ENCODE measurements around the gene NXF1. TPM values are rescaled to one million over a fixed set of nuclear protein-coding genes. Genes with fewer than 3 reads are reported as not detected.
"Not testable (repeated sequence)": the region's sequence is repeated elsewhere in the genome, so short reads cannot be mapped to it uniquely, and the experiment has no call there.

The NXF1 gene
- total RNA-seq, 4 donors from 2014 or later: 45.2 to 120 (median 102) TPM

GRCh38 chr11:62843466-62843865, 38.2 kb upstream of the NXF1 start:
- Histone ChIP-seq H3K4me1 (peaks cover 0 to 11% (median 2%) of the 10 kb centered on the region in 4 donors), H3K9me3 (no peaks in the 10 kb centered on the region), H3K27me3 (no peaks in the 10 kb centered on the region), H3K4me3 (no peak overlapping the region), H3K36me3 (no peaks in the 10 kb centered on the region), H3K27ac (no peak overlapping the region)
- TF ChIP-seq CTCF (IDR thresholded peaks at IDR 0.05): no peak
- TF ChIP-seq POLR2A (IDR thresholded peaks at IDR 0.05): no peak
- no peak for DNase-seq

- H3K9me3 ChIP-seq, H3K36me3 ChIP-seq, DNase-seq, H3K27me3 ChIP-seq, H3K4me3 ChIP-seq: not testable (repeated sequence)
- peaks cover 0 to 16% (median 6%) of the 10 kb centered on the region in 4 donors for H3K4me1 ChIP-seq
- peak overlapping the region; percentile 97 to 99 (median 98) for H3K27ac ChIP-seq
Observed at GRCh38 chr11:62842891-62843290, 37.7 kb upstream of the NXF1 start.

GRCh38 chr11:62842171-62842741, 37.0 kb upstream of the NXF1 start:
- peak in 2 of 3 donors; percentile 57 to 76 for DNase-seq
- Histone ChIP-seq H3K36me3 (no peaks in the 10 kb centered on the region), H3K27me3 (no peaks in the 10 kb centered on the region), H3K27ac (peak overlapping the region; percentile 97 to 99 (median 98)), H3K4me3 (peak overlapping the region; percentile 41 to 94 (median 55)), H3K9me3 (no peaks in the 10 kb centered on the region), H3K4me1 (peaks cover 0 to 16% (median 6%) of the 10 kb centered on the region in 4 donors)
- no peak for TF ChIP-seq POLR2A (IDR thresholded peaks at IDR 0.05)
- no peak for TF ChIP-seq CTCF (IDR thresholded peaks at IDR 0.05)

GRCh38 chr11:62841361-62842170, 36.3 kb upstream of the NXF1 start:
- Histone ChIP-seq H3K4me1 (peaks cover 0 to 16% (median 6%) of the 10 kb centered on the region in 4 donors), H3K4me3 (peak overlapping the region; percentile 74 to 94 (median 84)), H3K27ac (peak overlapping the region; percentile 97 to 99 (median 98)), H3K27me3 (no peaks in the 10 kb centered on the region), H3K9me3 (no peaks in the 10 kb centered on the region), H3K36me3 (no peaks in the 10 kb centered on the region)
- TF ChIP-seq CTCF (IDR thresholded peaks at IDR 0.05) (no peak), POLR2A (IDR thresholded peaks at IDR 0.05) (peak; percentile 99 to 100)
- peak; percentile 79 to 94 (median 82) for DNase-seq

- DNase-seq: peak; percentile 60 to 82 (median 68)
- H3K36me3 ChIP-seq: not testable (repeated sequence)
- H3K4me3 ChIP-seq: peak overlapping the region; percentile 74 to 94 (median 84)
Observed at GRCh38 chr11:62840721-62841360, 35.6 kb upstream of the NXF1 start.

GRCh38 chr11:62839050-62839945, 34.1 kb upstream of the NXF1 start, which contains the start of gene WDR74:
WDR74 (minus strand) TSS chr11:62839590; CDS start chr11:62839570, 20 bp downstream.
- peak within 1 kb of the TSS; percentile 97 to 99 (median 98) for H3K27ac ChIP-seq
- H3K9me3 ChIP-seq: no peaks in the 10 kb centered on the region
- no peaks in the 10 kb centered on the region for H3K27me3 ChIP-seq
- DNase-seq: peak; percentile 93 to 97 (median 95)
- peak within 1 kb of the TSS; percentile 74 to 94 (median 84) for H3K4me3 ChIP-seq
- H3K4me1 ChIP-seq: peaks cover 0 to 18% (median 6%) of the 10 kb centered on the region in 4 donors
- peaks cover 0 to 18% (median 0%) of the 10 kb centered on the region in 3 donors for H3K36me3 ChIP-seq
- peak; percentile 48 to 93 for TF ChIP-seq POLR2A (IDR thresholded peaks at IDR 0.05)
- peak in 1 of 6 experiments; percentile 8 for TF ChIP-seq CTCF (IDR thresholded peaks at IDR 0.05)

More at GRCh38 chr11:62840721-62841360, 35.6 kb upstream of the NXF1 start:
- Histone ChIP-seq H3K4me1 (peaks cover 0 to 16% (median 6%) of the 10 kb centered on the region in 4 donors), H3K27ac (peak overlapping the region; percentile 97 to 99 (median 98))
- not testable (repeated sequence) for H3K27me3 ChIP-seq, H3K9me3 ChIP-seq
